Mesothelial cell of epicardium (in vitro differentiated cells): ENCODE measurements around the gene LAMTOR3. TPM values are rescaled to one million over a fixed set of nuclear protein-coding genes. Genes with fewer than 3 reads are reported as not detected.
"Not testable (repeated sequence)": the region's sequence is repeated elsewhere in the genome, so short reads cannot be mapped to it uniquely, and the experiment has no call there.

ENCODE experiments used
- DNase-seq, 2 experiments: peaks; one replicate each; pipeline ENCODE4 v3.0.0; 2021; ENCODE audit warnings: low spot score in 2 of 2; ENCODE audit not compliant: unreplicated experiment in 2 of 2
- H3K27ac Mint-ChIP-seq: 2 replicates; pipeline ENCODE4 v1.8.0; 2021; ENCODE audit warnings: mixed read lengths
- H3K27me3 Mint-ChIP-seq: 2 replicates; pipeline ENCODE4 v1.8.0; 2021; ENCODE audit warnings: low read depth, mixed read lengths
- H3K36me3 Mint-ChIP-seq: 2 replicates; pipeline ENCODE4 v1.8.0; 2021; ENCODE audit warnings: mixed read lengths
- H3K4me1 Mint-ChIP-seq: 2 replicates; pipeline ENCODE4 v1.8.0; 2021; ENCODE audit warnings: mixed read lengths
- H3K4me3 Mint-ChIP-seq: 2 replicates; pipeline ENCODE4 v1.8.0; 2021; ENCODE audit warnings: mild to moderate bottlenecking, moderate library complexity, mixed read lengths
- H3K9me3 Mint-ChIP-seq: 2 replicates; pipeline ENCODE4 v1.8.0; 2021; ENCODE audit warnings: mixed read lengths
- CTCF ChIP-seq: fragments of 200-600 bp; sonication (generic); IDR thresholded peaks from one replicate; pipeline ENCODE4 v1.5.0; 2021; ENCODE audit warnings: antibody characterized with exemption; ENCODE audit not compliant: unreplicated experiment
- total RNA-seq: library from RNA; stranded (reverse); gene quantifications from 3 replicates; pipeline ENCODE4 v1.2.1, GENCODE V29; 2021

The LAMTOR3 gene
- total RNA-seq, 1 donor from 2014 or later: 42.4 TPM

- no peaks in the 10 kb centered on the region for H3K9me3 Mint-ChIP-seq
- H3K27ac Mint-ChIP-seq: no peak overlapping the region
- H3K4me3 Mint-ChIP-seq: no peak overlapping the region
- peaks cover 2% of the 10 kb centered on the region for H3K36me3 Mint-ChIP-seq
- H3K4me1 Mint-ChIP-seq: peaks cover 5% of the 10 kb centered on the region
- DNase-seq: no peak
- no peaks in the 10 kb centered on the region for H3K27me3 Mint-ChIP-seq
- no peak for TF ChIP-seq CTCF
These were observed 60.5 kb downstream of the LAMTOR3 start for GRCh38 chr4:99833756-99834155.

GRCh38 chr4:99832758-99833157 is 61.5 kb downstream of the LAMTOR3 start:
- Mint-ChIP-seq H3K36me3 (peaks cover 2% of the 10 kb centered on the region), H3K27me3 (no peaks in the 10 kb centered on the region), H3K9me3 (no peaks in the 10 kb centered on the region), H3K4me3 (no peak overlapping the region), H3K4me1 (peaks cover 9% of the 10 kb centered on the region), H3K27ac (no peak overlapping the region)
- DNase-seq: no peak
- TF ChIP-seq CTCF: no peak

GRCh38 chr4:99832321-99832720 is 61.9 kb downstream of the LAMTOR3 start:
- Mint-ChIP-seq H3K4me3 (no peak overlapping the region), H3K27me3 (no peaks in the 10 kb centered on the region), H3K4me1 (peaks cover 9% of the 10 kb centered on the region), H3K27ac (no peak overlapping the region), H3K9me3 (no peaks in the 10 kb centered on the region), H3K36me3 (peaks cover 2% of the 10 kb centered on the region)
- TF ChIP-seq CTCF: no peak
- no peak for DNase-seq

GRCh38 chr4:99830051-99830450 is 64.2 kb downstream of the LAMTOR3 start:
- not testable (repeated sequence) for H3K27ac Mint-ChIP-seq, H3K27me3 Mint-ChIP-seq, H3K9me3 Mint-ChIP-seq, DNase-seq, H3K36me3 Mint-ChIP-seq, H3K4me3 Mint-ChIP-seq
- H3K4me1 Mint-ChIP-seq: peaks cover 14% of the 10 kb centered on the region

- Mint-ChIP-seq H3K27ac (peak overlapping the region; percentile 82), H3K4me3 (no peak overlapping the region), H3K36me3 (no peaks in the 10 kb centered on the region), H3K27me3 (no peaks in the 10 kb centered on the region), H3K9me3 (peaks cover 1% of the 10 kb centered on the region), H3K4me1 (peaks cover 16% of the 10 kb centered on the region)
- no peak for TF ChIP-seq CTCF
- no peak for DNase-seq
These were observed 65.8 kb downstream of the LAMTOR3 start for GRCh38 chr4:99828477-99828876.

Other genes starting within 250 kb of the LAMTOR3 start
- 0.02 to 0.04 TPM (median 0.04 TPM) in 3 replicates for gene C4orf54, start 236.6 kb downstream of the LAMTOR3 start, total RNA-seq
- 2.5 to 2.9 TPM (median 2.7 TPM) in 3 replicates for gene DAPP1, start 77.6 kb downstream of the LAMTOR3 start, total RNA-seq
- 53.2 to 57.2 TPM (median 55.9 TPM) in 3 replicates for gene DNAJB14, start 52.2 kb upstream of the LAMTOR3 start, total RNA-seq
- gene H2AZ1, start 55.8 kb upstream of the LAMTOR3 start, total RNA-seq: 189 to 203 TPM (median 199 TPM) in 3 replicates